B cell (primary cell): ENCODE data around the gene GBX1. TPM values are rescaled to one million over a fixed set of nuclear protein-coding genes. Genes with fewer than 3 reads are reported as not detected.

Source experiments
- ATAC-seq: fragments of 200-7000 bp; cut with Tn5 transposase; one replicate; pipeline ENCODE4 v1.10.0; 2021; ENCODE audit warnings: low read depth, mild to moderate bottlenecking, moderate number of reproducible peaks, moderate library complexity
- CTCF ChIA-PET: fragments of 350-600 bp; sonication (Branson Sonifier 250); formaldehyde crosslinking; loops from one replicate; lab custom pipeline; 2021; ENCODE audit warnings: antibody characterized with exemption, inconsistent platforms; lab: Charles Lee
- POLR2A ChIA-PET: fragments of 350-600 bp; sonication (Branson Sonifier 250); formaldehyde crosslinking; loops from one replicate; lab custom pipeline; 2021; ENCODE audit warnings: antibody characterized with exemption; lab: Charles Lee
- DNase-seq: peaks from one replicate; pipeline ENCODE4 v3.0.0; 2013
- H2AFZ ChIP-seq: 2 replicates; pipeline ENCODE4 v1.6.1; 2012; ENCODE audit warnings: mild to moderate bottlenecking, low read depth, low read length; ENCODE audit not compliant: insufficient read depth, poor library complexity, severe bottlenecking
- H3K27ac ChIP-seq, 2 donors: 1 replicate in 1 of 2; 2 replicates in 1 of 2; pipeline ENCODE4 v1.5.1; 2012 to 2013; ENCODE audit warnings: low read length in 2 of 2, mild to moderate bottlenecking in 2 of 2, moderate library complexity in 1 of 2
- H3K27me3 ChIP-seq, 4 experiments: fragments of 200-600 bp in 1 of 4; sonication (generic) in 1 of 4; replicated peaks in 1 of 4; 1 replicate in 2 of 4; 2 replicates in 2 of 4; pipeline versions ENCODE4 v1.6.1 to v1.7.0; 2013 to 2016; ENCODE audit warnings: low read length in 3 of 4, mild to moderate bottlenecking in 2 of 4, mixed read lengths in 1 of 4, moderate library complexity in 1 of 4; ENCODE audit not compliant: insufficient read depth in 4 of 4, control insufficient read depth in 3 of 4; ENCODE audit errors: control extremely low read depth in 1 of 4
- H3K36me3 ChIP-seq, 2 experiments: replicated peaks in 1 of 2; 1 replicate in 1 of 2; 2 replicates in 1 of 2; pipeline versions ENCODE4 v1.6.1 to v1.7.1; 2013; ENCODE audit warnings: low read length in 1 of 2; ENCODE audit not compliant: insufficient read depth in 2 of 2, control insufficient read depth in 1 of 2; ENCODE audit errors: control extremely low read depth in 1 of 2, extremely low read depth in 1 of 2
- H3K4me1 ChIP-seq, 2 donors: fragments of 200-600 bp in 1 of 2; sonication (generic) in 1 of 2; 1 replicate in 1 of 2; 2 replicates in 1 of 2; pipeline versions ENCODE4 v1.5.1 to v1.6.1; 2013 to 2017; ENCODE audit warnings: low read length in 2 of 2; ENCODE audit not compliant: control insufficient read depth in 2 of 2, insufficient read depth in 2 of 2
- H3K4me2 ChIP-seq: replicated peaks from 2 replicates; pipeline ENCODE3; 2012; ENCODE audit warnings: mild to moderate bottlenecking, low read depth, low read length; ENCODE audit not compliant: poor library complexity, severe bottlenecking
- H3K4me3 ChIP-seq, 5 experiments: fragments of 200-600 bp in 1 of 5; sonication (generic) in 1 of 5; 1 replicate in 3 of 5; 2 replicates in 2 of 5; pipeline versions ENCODE4 v1.5.1 to v1.7.0; 2011 to 2016; ENCODE audit warnings: low read length in 4 of 5, mild to moderate bottlenecking in 4 of 5, low read depth in 2 of 5, control low read depth in 1 of 5, moderate library complexity in 1 of 5; ENCODE audit not compliant: insufficient read depth in 1 of 5; ENCODE audit errors: control extremely low read depth in 1 of 5, extremely low read depth in 1 of 5
- H3K79me2 ChIP-seq: fragments of 200-600 bp; sonication (generic); one replicate; pipeline ENCODE4 v1.6.0; 2016; ENCODE audit warnings: low read length; ENCODE audit not compliant: control insufficient read depth, insufficient read depth
- H3K9ac ChIP-seq: fragments of 200-600 bp; sonication (generic); 2 replicates; pipeline ENCODE4 v1.6.1; 2017; ENCODE audit warnings: mild to moderate bottlenecking, low read length, moderate library complexity
- H3K9me3 ChIP-seq, 3 donors: one replicate each; pipeline versions ENCODE4 v1.6.1 to v1.7.1; 2013; ENCODE audit warnings: low read length in 2 of 3; ENCODE audit not compliant: control insufficient read depth in 2 of 3, insufficient read depth in 1 of 3; ENCODE audit errors: control extremely low read depth in 1 of 3
- H4K20me1 ChIP-seq: 2 replicates; pipeline ENCODE4 v1.6.0; 2012; ENCODE audit warnings: mild to moderate bottlenecking, low read length; ENCODE audit not compliant: insufficient read depth, control insufficient read depth, poor library complexity, severe bottlenecking
- H3K27ac Mint-ChIP-seq: one replicate; pipeline ENCODE4 v1.8.0; 2021; ENCODE audit warnings: mixed read lengths
- H3K27me3 Mint-ChIP-seq: one replicate; pipeline ENCODE4 v1.8.0; 2021; ENCODE audit warnings: mixed read lengths
- H3K4me1 Mint-ChIP-seq: one replicate; pipeline ENCODE4 v1.8.0; 2021; ENCODE audit warnings: mixed read lengths
- H3K4me3 Mint-ChIP-seq: one replicate; pipeline ENCODE4 v1.8.0; 2021; ENCODE audit warnings: mixed read lengths
- H3K9me3 Mint-ChIP-seq: one replicate; pipeline ENCODE4 v1.8.0; 2022; ENCODE audit warnings: mixed read lengths; ENCODE audit not compliant: insufficient read depth
- EZH2 ChIP-seq: IDR thresholded peaks from 2 replicates; pipeline ENCODE4 v1.6.1; 2012; ENCODE audit warnings: borderline replicate concordance, low read depth, mild to moderate bottlenecking, moderate library complexity, low read length; ENCODE audit not compliant: insufficient read depth, poor library complexity, severe bottlenecking
- WGBS: methylation state at CpG from one replicate; pipeline ENCODE4 v1.1.5; 2013; ENCODE audit warnings: missing lambda C conversion rate; ENCODE audit not compliant: insufficient coverage; 5-methylcytosine and 5-hydroxymethylcytosine counted together
- intact Hi-C: fragments of 100-400 bp; cut with micrococcal nuclease; formaldehyde crosslinking; loops from one replicate; pipeline ENCODE4 v1.10.0; 2022
- polyA plus RNA-seq: library from polyadenylated mRNA; depleted of rRNA; stranded (reverse); fragments of >200 nt; gene quantifications from 2 replicates; pipeline ENCODE4 v1.2.3, GENCODE V29; 2012
- total RNA-seq, 2 donors: library from RNA; stranded (reverse); fragments of 120-200 nt in 1 of 2; gene quantifications; 1 replicate in 1 of 2; 2 replicates in 1 of 2; pipeline versions ENCODE4 v1.2.3 to v1.2.4, GENCODE V29; 2013 to 2022
- TF ChIP-seq, protein P1 (sequence below): fragments of 200-600 bp; IDR thresholded peaks from one replicate; pipeline ENCODE4 v1.8.0; 2022; ENCODE audit warnings: antibody characterized with exemption, mild to moderate bottlenecking

Gene GBX1
- total and polyA plus RNA-seq, 2 donors (not counting 1 experiment from before 2014, with no cell fraction given): not detected

GRCh38 chr7:151206914-151207313, 39.4 kb upstream of the GBX1 start:
- Mint-ChIP-seq H3K9me3 (no peaks in the 10 kb centered on the region), H3K27ac (no peak overlapping the region), H3K4me1 (no peaks in the 10 kb centered on the region), H3K4me3 (no peak overlapping the region), H3K27me3 (peaks cover 18% of the 10 kb centered on the region)
- H3K4me3 ChIP-seq: no peak overlapping the region
- ATAC-seq: no peak
- H3K27ac ChIP-seq: no peak overlapping the region
- H3K4me2 ChIP-seq: no peak overlapping the region
- no peaks in the 10 kb centered on the region for H3K9me3 ChIP-seq
- CTCF ChIA-PET: no interaction called here
- WGBS: 13% methylated on average over 6 of the region's 9 CpGs
- TF ChIP-seq, protein P1, sequence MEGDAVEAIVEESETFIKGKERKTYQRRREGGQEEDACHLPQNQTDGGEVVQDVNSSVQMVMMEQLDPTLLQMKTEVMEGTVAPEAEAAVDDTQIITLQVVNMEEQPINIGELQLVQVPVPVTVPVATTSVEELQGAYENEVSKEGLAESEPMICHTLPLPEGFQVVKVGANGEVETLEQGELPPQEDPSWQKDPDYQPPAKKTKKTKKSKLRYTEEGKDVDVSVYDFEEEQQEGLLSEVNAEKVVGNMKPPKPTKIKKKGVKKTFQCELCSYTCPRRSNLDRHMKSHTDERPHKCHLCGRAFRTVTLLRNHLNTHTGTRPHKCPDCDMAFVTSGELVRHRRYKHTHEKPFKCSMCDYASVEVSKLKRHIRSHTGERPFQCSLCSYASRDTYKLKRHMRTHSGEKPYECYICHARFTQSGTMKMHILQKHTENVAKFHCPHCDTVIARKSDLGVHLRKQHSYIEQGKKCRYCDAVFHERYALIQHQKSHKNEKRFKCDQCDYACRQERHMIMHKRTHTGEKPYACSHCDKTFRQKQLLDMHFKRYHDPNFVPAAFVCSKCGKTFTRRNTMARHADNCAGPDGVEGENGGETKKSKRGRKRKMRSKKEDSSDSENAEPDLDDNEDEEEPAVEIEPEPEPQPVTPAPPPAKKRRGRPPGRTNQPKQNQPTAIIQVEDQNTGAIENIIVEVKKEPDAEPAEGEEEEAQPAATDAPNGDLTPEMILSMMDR: no peak
- no peak for TF ChIP-seq EZH2
- H4K20me1 ChIP-seq: no peaks in the 10 kb centered on the region
- POLR2A ChIA-PET: no interaction called here
- H3K4me1 ChIP-seq: no peaks in the 10 kb centered on the region
- no peak overlapping the region for H2AFZ ChIP-seq
- intact Hi-C loops: no loop called here
- no peaks in the 10 kb centered on the region for H3K79me2 ChIP-seq
- H3K36me3 ChIP-seq: no peaks in the 10 kb centered on the region
- peaks cover 0 to 22% (median 1%) of the 10 kb centered on the region in 4 experiments for H3K27me3 ChIP-seq
- DNase-seq: no peak
- no peak overlapping the region for H3K9ac ChIP-seq

DNA sequence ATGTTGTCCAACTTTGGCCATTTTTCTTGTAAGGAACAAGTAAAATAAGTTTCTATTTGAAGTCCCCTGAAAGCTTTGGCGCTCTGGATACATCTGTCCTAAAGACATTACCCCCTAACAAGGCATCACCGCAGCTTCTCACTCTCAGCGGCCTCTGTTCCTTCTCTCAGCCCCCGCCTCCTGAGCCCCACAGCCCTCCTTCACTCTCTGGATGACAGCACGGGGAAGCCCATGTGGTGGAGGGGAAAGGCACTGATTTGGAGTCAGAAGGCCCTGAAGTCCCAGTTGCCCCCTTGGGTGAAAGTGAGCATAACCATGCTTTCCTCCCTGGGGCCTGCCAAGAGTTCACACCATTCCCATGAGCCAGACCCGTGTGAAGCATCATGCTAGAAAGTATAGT, 38.2 kb upstream of the GBX1 start:
- Histone ChIP-seq H3K9ac (no peak overlapping the region), H3K4me2 (no peak overlapping the region), H3K27me3 (peaks cover 0 to 22% (median 1%) of the 10 kb centered on the region in 4 experiments), H2AFZ (no peak overlapping the region), H3K9me3 (no peaks in the 10 kb centered on the region), H3K79me2 (no peaks in the 10 kb centered on the region), H3K4me3 (no peak overlapping the region), H4K20me1 (no peaks in the 10 kb centered on the region), H3K36me3 (no peaks in the 10 kb centered on the region), H3K4me1 (no peaks in the 10 kb centered on the region), H3K27ac (no peak overlapping the region)
- Mint-ChIP-seq H3K4me1 (no peaks in the 10 kb centered on the region), H3K27me3 (peaks cover 23% of the 10 kb centered on the region), H3K9me3 (no peaks in the 10 kb centered on the region), H3K4me3 (no peak overlapping the region), H3K27ac (no peak overlapping the region)
- DNase-seq: no peak
- no peak for TF ChIP-seq EZH2
- TF ChIP-seq, protein P1: no peak
- CTCF ChIA-PET: interaction anchor here (1.1 kb wide), 1 partner anchor 82 kb away, joined by 3 read pairs; no protein-coding TSS in a partner anchor
- intact Hi-C loops: no loop called here
- POLR2A ChIA-PET: no interaction called here
- no CpG with 5 or more reads among the region's 6 CpGs for WGBS
- no peak for ATAC-seq
